GM23338 (cell line): ENCODE data around the gene CLDN24. TPM values are rescaled to one million over a fixed set of nuclear protein-coding genes. Genes with fewer than 3 reads are reported as not detected.

Source experiments
- ATAC-seq: fragments of 200-7000 bp; cut with Tn5 transposase; 3 replicates; pipeline ENCODE4 v1.9.1; 2020
- DNase-seq: peaks from one replicate; pipeline ENCODE4 v3.0.0-alpha.2; 2015; ENCODE audit warnings: low spot score
- H2AFZ ChIP-seq: fragments of 200-600 bp; sonication (generic); 2 replicates; pipeline ENCODE4 v1.8.0; 2016; ENCODE audit warnings: antibody characterized with exemption, mild to moderate bottlenecking, moderate library complexity
- H3F3A ChIP-seq: fragments of 200-600 bp; sonication (generic); replicated peaks from 2 replicates; pipeline ENCODE4 v1.8.0; 2017; ENCODE audit warnings: antibody characterized with exemption, mixed run types, low read depth
- H3K27ac ChIP-seq: fragments of 200-600 bp; sonication (generic); 2 replicates; pipeline ENCODE4 v1.6.1; 2016; ENCODE audit warnings: low read depth
- H3K27me3 ChIP-seq: fragments of 200-600 bp; sonication (generic); 2 replicates; pipeline ENCODE4 v1.8.0; 2016; ENCODE audit warnings: mild to moderate bottlenecking, mixed run types, moderate library complexity; ENCODE audit not compliant: insufficient read depth
- H3K36me3 ChIP-seq: fragments of 200-600 bp; sonication (generic); 2 replicates; pipeline ENCODE4 v1.8.0; 2016; ENCODE audit warnings: mild to moderate bottlenecking; ENCODE audit not compliant: insufficient read depth
- H3K4me1 ChIP-seq: fragments of 200-600 bp; sonication (generic); 2 replicates; pipeline ENCODE4 v1.8.0; 2016; ENCODE audit warnings: mild to moderate bottlenecking, moderate library complexity; ENCODE audit not compliant: insufficient read depth
- H3K4me2 ChIP-seq: fragments of 200-600 bp; sonication (generic); 2 replicates; pipeline ENCODE4 v1.7.1; 2017; ENCODE audit warnings: mixed run types
- H3K4me3 ChIP-seq: fragments of 200-600 bp; sonication (generic); 2 replicates; pipeline ENCODE4 v1.6.1; 2016; ENCODE audit warnings: mixed run types
- H3K79me2 ChIP-seq: fragments of 200-600 bp; sonication (generic); replicated peaks from 2 replicates; pipeline ENCODE4 v1.8.0; 2017; ENCODE audit warnings: mild to moderate bottlenecking; ENCODE audit not compliant: insufficient read depth
- H3K9me2 ChIP-seq: fragments of 200-600 bp; sonication (generic); 2 replicates; pipeline ENCODE4 v1.8.0; 2017; ENCODE audit not compliant: insufficient read depth
- H4K20me1 ChIP-seq: fragments of 200-600 bp; sonication (generic); replicated peaks from 2 replicates; pipeline ENCODE4 v1.8.0; 2017; ENCODE audit warnings: mild to moderate bottlenecking; ENCODE audit not compliant: insufficient read depth
- H3K27ac Mint-ChIP-seq: 2 replicates; pipeline ENCODE4 v1.8.0; 2020; ENCODE audit warnings: inconsistent platforms, mild to moderate bottlenecking, moderate library complexity, mixed read lengths
- H3K27me3 Mint-ChIP-seq: 3 replicates; pipeline ENCODE4 v1.8.0; 2022; ENCODE audit warnings: low read depth, mild to moderate bottlenecking, moderate library complexity, mixed read lengths, inconsistent platforms; ENCODE audit not compliant: insufficient read depth, poor library complexity
- H3K36me3 Mint-ChIP-seq: 3 replicates; pipeline ENCODE4 v1.8.0; 2021; ENCODE audit warnings: low read depth, mild to moderate bottlenecking, inconsistent platforms, moderate library complexity, mixed read lengths
- H3K4me1 Mint-ChIP-seq: 3 replicates; pipeline ENCODE4 v1.8.0; 2020; ENCODE audit warnings: mild to moderate bottlenecking, inconsistent platforms, mixed read lengths
- H3K4me3 Mint-ChIP-seq: 3 replicates; pipeline ENCODE4 v1.8.0; 2021; ENCODE audit warnings: moderate library complexity, mild to moderate bottlenecking, inconsistent platforms, mixed read lengths
- H3K9me3 Mint-ChIP-seq: 3 replicates; pipeline ENCODE4 v1.8.0; 2020; ENCODE audit warnings: moderate library complexity, mild to moderate bottlenecking, inconsistent platforms, mixed read lengths
- CREB1 ChIP-seq: fragments of 250-450 bp; sonication (Bioruptor Pico); IDR thresholded peaks from 2 replicates; pipeline ENCODE4 v1.5.0; 2020; ENCODE audit warnings: low read depth, mild to moderate bottlenecking, moderate library complexity
- EZH2 ChIP-seq: fragments of 200-600 bp; sonication (generic); IDR thresholded peaks from one replicate; pipeline ENCODE4 v1.8.0; 2017; ENCODE audit warnings: antibody characterized with exemption, mild to moderate bottlenecking, low read depth; ENCODE audit not compliant: unreplicated experiment
- EZH2phosphoT487 ChIP-seq: fragments of 200-600 bp; sonication (generic); IDR thresholded peaks from one replicate; pipeline ENCODE4 v1.8.1; 2018; ENCODE audit warnings: antibody characterized with exemption; ENCODE audit not compliant: unreplicated experiment
- JUNB ChIP-seq: IDR thresholded peaks from one replicate; pipeline ENCODE4 v1.6.1; 2016; ENCODE audit warnings: antibody characterized with exemption; ENCODE audit not compliant: unreplicated experiment
- NANOG ChIP-seq: IDR thresholded peaks from 2 replicates; pipeline ENCODE4 v1.6.1; 2016; ENCODE audit warnings: antibody characterized with exemption, borderline replicate concordance
- POLR2AphosphoS5 ChIP-seq: IDR thresholded peaks from 2 replicates; pipeline ENCODE4 v1.6.1; 2016; ENCODE audit warnings: antibody characterized with exemption, low read depth
- STAT1 ChIP-seq: IDR thresholded peaks from one replicate; pipeline ENCODE4 v1.6.1; 2016; ENCODE audit warnings: antibody characterized with exemption; ENCODE audit not compliant: unreplicated experiment
- ZNF114 ChIP-seq: fragments of 250-450 bp; sonication (Bioruptor Pico); IDR thresholded peaks from 2 replicates; pipeline ENCODE4 v1.5.0; 2020; ENCODE audit warnings: mild to moderate bottlenecking, moderate library complexity
- ZNF331 ChIP-seq: fragments of 250-450 bp; sonication (Bioruptor Pico); IDR thresholded peaks from 2 replicates; pipeline ENCODE4 v1.5.0; 2020; ENCODE audit warnings: low read depth, mild to moderate bottlenecking, moderate library complexity
- polyA plus RNA-seq: library from polyadenylated mRNA; unstranded; fragments of >200 nt; fragmentation: Nextera tagmentation; extraction: Ambion mirVana; gene quantifications from 2 replicates; pipeline ENCODE4 v1.2.1, GENCODE V29; 2016
- total RNA-seq: library from RNA; depleted of rRNA; stranded (reverse); fragments of >200 nt; shearing (Covaris generic); gene quantifications from 2 replicates; pipeline ENCODE4 v1.2.3, GENCODE V29; 2014
- TF ChIP-seq, protein P1 (sequence below): fragments of 250-450 bp; sonication (Bioruptor Pico); IDR thresholded peaks from 2 replicates; pipeline ENCODE4 v1.5.0; 2020; ENCODE audit warnings: mild to moderate bottlenecking, moderate library complexity
- TF ChIP-seq, protein P2 (sequence below): IDR thresholded peaks from one replicate; pipeline ENCODE4 v1.6.1; 2018; ENCODE audit warnings: antibody characterized with exemption; ENCODE audit not compliant: unreplicated experiment

CLDN24 gene
- total and polyA plus RNA-seq, 2 experiments from 2014 or later: not detected

DNA sequence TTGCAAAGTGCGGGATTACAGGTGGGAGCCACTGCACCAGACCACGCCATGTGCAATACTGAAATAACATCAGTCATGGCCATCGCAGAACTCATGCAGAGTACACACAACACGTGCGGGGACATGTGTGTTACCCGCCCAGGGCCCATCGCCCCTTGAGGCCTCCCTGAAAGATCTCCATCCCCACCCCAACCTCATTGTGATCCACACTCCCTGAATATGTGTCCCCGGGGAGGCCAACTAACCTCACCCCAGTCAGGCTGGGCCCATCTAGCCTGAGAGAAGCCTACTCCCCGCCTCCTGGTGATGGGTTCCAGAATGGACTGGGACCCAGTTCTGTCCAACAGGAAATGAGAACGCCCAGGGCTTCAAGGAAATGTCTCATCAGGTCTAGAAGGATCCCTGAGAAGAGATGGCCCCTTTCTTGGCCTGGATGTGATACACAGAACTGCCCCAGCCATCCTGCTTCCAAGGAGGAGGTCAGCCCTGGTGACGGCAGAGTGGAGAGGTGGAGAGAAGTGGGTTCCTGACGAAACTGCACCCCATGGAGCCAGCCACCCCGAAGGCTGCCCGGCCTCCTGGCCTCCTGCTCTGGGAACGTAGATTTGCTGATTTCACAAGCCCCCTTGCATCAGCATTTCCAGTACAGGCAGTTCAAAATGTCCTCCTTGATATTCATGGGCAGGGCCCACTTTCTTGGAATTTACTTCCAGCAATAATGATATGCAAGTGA lies 22.5 kb upstream of the CLDN24 start:
- TF ChIP-seq EZH2phosphoT487: no peak
- TF ChIP-seq CREB1 (CRISPR knock-in tag): no peak
- no peak for TF ChIP-seq ZNF331 (CRISPR knock-in tag)
- no peak for TF ChIP-seq STAT1
- TF ChIP-seq EZH2: no peak
- no peak for TF ChIP-seq NANOG
- TF ChIP-seq, protein P1, sequence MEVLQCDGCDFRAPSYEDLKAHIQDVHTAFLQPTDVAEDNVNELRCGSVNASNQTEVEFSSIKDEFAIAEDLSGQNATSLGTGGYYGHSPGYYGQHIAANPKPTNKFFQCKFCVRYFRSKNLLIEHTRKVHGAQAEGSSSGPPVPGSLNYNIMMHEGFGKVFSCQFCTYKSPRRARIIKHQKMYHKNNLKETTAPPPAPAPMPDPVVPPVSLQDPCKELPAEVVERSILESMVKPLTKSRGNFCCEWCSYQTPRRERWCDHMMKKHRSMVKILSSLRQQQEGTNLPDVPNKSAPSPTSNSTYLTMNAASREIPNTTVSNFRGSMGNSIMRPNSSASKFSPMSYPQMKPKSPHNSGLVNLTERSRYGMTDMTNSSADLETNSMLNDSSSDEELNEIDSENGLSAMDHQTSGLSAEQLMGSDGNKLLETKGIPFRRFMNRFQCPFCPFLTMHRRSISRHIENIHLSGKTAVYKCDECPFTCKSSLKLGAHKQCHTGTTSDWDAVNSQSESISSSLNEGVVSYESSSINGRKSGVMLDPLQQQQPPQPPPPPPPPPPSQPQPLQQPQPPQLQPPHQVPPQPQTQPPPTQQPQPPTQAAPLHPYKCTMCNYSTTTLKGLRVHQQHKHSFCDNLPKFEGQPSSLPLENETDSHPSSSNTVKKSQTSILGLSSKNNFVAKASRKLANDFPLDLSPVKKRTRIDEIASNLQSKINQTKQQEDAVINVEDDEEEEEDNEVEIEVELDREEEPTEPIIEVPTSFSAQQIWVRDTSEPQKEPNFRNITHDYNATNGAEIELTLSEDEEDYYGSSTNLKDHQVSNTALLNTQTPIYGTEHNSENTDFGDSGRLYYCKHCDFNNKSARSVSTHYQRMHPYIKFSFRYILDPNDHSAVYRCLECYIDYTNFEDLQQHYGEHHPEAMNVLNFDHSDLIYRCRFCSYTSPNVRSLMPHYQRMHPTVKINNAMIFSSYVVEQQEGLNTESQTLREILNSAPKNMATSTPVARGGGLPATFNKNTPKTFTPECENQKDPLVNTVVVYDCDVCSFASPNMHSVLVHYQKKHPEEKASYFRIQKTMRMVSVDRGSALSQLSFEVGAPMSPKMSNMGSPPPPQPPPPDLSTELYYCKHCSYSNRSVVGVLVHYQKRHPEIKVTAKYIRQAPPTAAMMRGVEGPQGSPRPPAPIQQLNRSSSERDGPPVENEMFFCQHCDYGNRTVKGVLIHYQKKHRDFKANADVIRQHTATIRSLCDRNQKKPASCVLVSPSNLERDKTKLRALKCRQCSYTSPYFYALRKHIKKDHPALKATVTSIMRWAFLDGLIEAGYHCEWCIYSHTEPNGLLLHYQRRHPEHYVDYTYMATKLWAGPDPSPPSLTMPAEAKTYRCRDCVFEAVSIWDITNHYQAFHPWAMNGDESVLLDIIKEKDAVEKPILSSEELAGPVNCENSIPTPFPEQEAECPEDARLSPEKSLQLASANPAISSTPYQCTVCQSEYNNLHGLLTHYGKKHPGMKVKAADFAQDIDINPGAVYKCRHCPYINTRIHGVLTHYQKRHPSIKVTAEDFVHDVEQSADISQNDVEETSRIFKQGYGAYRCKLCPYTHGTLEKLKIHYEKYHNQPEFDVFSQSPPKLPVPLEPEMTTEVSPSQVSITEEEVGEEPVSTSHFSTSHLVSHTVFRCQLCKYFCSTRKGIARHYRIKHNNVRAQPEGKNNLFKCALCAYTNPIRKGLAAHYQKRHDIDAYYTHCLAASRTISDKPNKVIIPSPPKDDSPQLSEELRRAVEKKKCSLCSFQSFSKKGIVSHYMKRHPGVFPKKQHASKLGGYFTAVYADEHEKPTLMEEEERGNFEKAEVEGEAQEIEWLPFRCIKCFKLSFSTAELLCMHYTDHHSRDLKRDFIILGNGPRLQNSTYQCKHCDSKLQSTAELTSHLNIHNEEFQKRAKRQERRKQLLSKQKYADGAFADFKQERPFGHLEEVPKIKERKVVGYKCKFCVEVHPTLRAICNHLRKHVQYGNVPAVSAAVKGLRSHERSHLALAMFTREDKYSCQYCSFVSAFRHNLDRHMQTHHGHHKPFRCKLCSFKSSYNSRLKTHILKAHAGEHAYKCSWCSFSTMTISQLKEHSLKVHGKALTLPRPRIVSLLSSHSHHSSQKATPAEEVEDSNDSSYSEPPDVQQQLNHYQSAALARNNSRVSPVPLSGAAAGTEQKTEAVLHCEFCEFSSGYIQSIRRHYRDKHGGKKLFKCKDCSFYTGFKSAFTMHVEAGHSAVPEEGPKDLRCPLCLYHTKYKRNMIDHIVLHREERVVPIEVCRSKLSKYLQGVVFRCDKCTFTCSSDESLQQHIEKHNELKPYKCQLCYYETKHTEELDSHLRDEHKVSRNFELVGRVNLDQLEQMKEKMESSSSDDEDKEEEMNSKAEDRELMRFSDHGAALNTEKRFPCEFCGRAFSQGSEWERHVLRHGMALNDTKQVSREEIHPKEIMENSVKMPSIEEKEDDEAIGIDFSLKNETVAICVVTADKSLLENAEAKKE: no peak
- no peak for TF ChIP-seq JUNB
- TF ChIP-seq, protein P2, sequence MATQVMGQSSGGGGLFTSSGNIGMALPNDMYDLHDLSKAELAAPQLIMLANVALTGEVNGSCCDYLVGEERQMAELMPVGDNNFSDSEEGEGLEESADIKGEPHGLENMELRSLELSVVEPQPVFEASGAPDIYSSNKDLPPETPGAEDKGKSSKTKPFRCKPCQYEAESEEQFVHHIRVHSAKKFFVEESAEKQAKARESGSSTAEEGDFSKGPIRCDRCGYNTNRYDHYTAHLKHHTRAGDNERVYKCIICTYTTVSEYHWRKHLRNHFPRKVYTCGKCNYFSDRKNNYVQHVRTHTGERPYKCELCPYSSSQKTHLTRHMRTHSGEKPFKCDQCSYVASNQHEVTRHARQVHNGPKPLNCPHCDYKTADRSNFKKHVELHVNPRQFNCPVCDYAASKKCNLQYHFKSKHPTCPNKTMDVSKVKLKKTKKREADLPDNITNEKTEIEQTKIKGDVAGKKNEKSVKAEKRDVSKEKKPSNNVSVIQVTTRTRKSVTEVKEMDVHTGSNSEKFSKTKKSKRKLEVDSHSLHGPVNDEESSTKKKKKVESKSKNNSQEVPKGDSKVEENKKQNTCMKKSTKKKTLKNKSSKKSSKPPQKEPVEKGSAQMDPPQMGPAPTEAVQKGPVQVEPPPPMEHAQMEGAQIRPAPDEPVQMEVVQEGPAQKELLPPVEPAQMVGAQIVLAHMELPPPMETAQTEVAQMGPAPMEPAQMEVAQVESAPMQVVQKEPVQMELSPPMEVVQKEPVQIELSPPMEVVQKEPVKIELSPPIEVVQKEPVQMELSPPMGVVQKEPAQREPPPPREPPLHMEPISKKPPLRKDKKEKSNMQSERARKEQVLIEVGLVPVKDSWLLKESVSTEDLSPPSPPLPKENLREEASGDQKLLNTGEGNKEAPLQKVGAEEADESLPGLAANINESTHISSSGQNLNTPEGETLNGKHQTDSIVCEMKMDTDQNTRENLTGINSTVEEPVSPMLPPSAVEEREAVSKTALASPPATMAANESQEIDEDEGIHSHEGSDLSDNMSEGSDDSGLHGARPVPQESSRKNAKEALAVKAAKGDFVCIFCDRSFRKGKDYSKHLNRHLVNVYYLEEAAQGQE: no peak
- TF ChIP-seq POLR2AphosphoS5: no peak
- TF ChIP-seq ZNF114 (CRISPR knock-in tag): no peak
- DNase-seq: no peak
- Mint-ChIP-seq H3K27ac (no peak overlapping the region), H3K4me3 (no peak overlapping the region), H3K4me1 (no peaks in the 10 kb centered on the region; the same call in 2 of the 3 replicates), H3K36me3 (no peaks in the 10 kb centered on the region), H3K27me3 (peaks cover 4% of the 10 kb centered on the region), H3K9me3 (no peaks in the 10 kb centered on the region)
- Histone ChIP-seq H3F3A (no peaks in the 10 kb centered on the region), H3K4me3 (no peak overlapping the region), H3K36me3 (no peaks in the 10 kb centered on the region), H3K27me3 (no peaks in the 10 kb centered on the region), H3K27ac (no peak overlapping the region), H3K79me2 (no peaks in the 10 kb centered on the region), H4K20me1 (no peaks in the 10 kb centered on the region), H3K4me2 (no peak overlapping the region), H3K4me1 (no peaks in the 10 kb centered on the region), H2AFZ (0 out of 2 replicates have a peak overlapping the region, but pooled peaks have one; percentile 43), H3K9me2 (no peaks in the 10 kb centered on the region)
- ATAC-seq: no peak
